ENCODE results near the gene TGIF1.
A peak's percentile ranks its signal among the peaks of the same experiment; 100 is the strongest.

Gene TGIF1

DNA sequence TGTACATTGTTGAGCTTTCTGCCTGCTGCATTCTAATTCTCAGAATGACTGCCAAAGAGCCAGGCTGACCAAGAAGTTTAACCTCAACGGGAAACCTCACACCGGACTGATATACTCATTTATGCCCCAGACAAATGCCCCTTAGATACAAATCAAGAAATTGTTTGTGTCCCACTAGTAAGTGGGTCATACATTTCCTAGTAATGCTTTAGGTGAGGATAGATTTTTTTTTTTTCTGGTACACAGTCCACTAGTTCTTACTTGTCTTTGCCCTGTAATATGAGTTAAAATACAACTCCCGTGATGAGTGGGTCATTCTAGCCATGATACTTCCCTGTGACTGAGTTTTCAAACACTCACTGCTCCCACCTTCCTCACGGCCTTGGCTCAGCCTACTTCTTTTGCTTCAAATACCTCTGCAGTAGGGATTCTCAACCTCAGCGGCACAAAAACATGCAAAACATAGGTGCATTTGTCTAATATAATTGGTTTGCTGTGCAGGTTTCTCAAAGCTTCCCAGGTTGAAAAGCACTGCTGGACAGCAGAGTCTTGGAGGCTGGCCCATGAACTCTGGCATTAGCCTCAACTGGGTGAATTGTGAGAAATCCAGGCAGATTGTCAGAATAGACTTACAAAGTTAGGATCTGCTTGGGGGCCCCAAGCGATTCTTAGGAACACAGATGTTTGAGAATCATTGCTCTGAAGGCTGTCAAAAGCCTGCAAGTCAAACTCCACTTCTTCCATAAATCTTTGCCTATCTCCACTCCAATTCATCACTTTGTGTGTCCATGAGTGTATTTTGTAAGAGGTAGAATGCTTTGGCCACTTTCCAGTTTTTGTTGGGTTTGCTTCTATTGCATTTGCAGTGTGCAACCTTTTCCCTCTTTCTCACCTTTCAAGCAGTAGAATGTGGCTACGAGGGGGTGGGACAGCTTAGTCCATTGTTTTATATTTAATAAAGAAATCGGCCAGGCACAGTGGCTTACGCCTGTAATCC, 35.5 kb downstream of the TGIF1 start:
- DNase-seq, result peak in 1 of 5 donors; percentile 13

DNA sequence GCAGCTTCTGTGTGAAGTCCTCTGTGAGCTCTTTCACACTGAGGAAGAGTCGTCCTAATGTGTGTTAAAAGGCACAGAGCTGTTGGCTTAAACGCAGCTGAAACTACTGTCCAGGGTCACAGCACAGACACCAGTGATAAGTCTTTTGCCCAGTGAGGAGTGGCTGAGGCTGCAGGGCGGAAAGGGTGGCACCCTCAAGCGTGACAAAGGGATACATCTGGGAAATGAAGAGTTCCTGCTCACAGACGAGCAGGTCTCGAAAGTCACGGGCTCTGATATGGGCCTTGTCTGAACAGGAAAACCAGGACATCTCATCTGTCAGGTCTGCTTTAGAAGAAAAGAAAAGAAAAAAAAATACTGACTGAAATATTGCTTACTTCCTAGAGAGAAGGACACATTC, 36.5 kb downstream of the TGIF1 start:
- no peak for DNase-seq

DNA sequence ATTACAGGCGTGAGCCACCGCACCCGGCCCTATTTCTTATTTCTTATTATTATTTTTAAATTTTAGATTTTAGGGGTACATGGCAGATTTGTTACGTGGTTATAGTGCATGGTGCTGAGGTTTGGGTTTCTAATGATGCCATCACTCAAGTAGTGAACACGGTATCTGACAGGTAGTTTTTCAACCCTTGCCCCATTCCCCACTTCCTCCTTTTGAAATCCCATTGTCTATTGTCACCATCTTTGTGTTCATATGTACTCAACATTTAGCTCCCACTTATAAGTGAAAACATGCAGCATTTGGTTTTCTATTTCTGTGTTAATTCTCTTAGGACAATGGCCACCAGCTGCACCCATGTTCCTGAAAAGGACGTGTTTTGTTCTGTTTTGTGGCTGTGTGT, 39.5 kb downstream of the TGIF1 start:
- DNase-seq, result no peak

DNA sequence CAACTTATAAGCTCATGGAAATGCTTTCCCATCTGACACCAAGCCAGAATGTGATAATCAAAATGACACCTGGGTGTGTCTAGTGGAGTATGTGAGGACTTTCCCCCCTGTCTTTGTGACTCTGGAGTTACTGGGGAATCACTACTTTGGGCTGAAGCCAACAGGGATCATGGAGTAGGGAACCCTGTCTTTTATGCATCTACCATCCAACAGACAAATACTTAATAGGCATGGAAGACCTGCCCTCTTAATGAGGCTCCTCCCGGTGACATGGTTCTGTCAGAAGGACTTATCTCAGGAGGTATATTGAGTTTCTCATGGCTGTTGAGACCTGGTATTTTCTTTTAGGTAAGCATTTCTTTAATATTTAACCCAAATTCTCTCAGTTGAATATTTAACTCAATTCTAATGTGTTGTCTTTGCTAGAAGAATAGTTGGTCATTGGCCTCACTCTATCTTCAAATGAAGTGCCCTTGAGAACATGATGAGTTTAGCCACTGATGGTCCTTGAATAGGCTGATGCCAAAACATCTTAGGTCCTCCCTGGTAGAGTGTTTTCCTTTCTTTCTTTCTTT, 42.1 kb downstream of the TGIF1 start:
- DNase-seq, result no peak

DNA sequence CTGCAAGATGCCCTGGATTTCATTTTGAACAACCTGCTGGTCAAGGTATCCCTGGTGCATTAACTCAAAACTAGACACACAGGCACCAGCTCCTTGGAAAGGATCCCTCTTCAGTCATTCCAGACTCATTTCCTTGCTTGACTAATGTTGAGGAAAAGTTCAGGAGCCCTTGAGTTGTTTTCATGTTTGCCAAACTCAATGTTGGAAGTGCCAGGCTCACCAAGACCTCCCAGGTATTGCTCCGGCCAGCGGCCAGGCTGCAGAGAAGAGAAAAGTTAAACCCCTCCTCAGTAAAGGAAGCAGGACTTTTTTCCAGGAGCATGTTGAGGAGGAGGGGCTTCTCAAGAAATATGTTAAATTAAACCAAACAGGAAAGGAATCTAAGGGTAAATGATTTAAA, 42.7 kb downstream of the TGIF1 start:
- no peak for DNase-seq

DNA sequence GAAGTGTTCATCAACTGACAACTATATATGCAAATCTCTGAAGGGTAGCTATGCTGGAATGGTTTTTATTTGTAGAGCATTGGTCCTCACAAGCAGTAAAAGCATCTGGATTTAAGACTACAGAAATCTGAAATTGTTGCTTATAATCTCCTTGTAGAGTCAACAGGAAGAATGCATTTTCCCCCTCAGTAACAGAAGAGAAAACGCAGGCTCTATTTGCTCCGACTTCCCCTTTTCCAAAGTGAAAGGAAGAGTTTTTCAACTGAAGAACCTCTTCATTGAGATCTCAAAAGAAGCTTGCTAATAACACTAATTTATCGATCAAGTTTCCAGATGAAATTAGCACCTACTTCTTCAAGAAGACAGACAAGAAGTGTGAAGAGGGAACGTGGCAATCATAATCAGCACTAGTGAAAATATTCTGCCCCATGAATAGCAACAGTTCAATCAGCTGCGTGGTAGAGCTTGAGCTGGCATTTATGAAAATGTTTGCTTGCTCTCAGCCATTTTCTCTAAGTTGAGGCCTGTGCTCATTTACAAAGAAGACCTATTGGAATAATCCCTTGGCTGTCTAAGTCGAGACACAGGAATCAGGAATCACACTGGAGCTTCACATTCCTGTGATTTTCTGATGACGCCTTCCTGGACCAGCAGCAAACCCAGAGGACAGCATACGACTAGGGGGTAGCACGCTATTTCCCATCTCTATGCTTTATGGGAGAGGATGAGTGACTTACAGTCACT, 43.7 kb downstream of the TGIF1 start:
- no peak for DNase-seq

DNA sequence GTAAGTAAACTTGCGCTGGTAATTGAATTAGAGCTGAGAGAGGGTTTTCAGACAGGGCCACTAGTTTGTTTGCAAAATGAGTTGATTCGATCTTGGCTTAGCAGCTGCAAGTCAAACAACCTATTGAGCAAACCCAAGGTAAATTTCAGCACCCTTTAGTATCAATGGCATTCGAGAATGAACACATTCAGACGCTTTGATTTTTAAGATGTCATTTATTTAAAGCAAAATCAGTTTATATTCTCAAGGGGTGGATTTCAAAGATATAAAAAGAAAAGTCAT, 44.2 kb downstream of the TGIF1 start:
- no peak for DNase-seq

DNA sequence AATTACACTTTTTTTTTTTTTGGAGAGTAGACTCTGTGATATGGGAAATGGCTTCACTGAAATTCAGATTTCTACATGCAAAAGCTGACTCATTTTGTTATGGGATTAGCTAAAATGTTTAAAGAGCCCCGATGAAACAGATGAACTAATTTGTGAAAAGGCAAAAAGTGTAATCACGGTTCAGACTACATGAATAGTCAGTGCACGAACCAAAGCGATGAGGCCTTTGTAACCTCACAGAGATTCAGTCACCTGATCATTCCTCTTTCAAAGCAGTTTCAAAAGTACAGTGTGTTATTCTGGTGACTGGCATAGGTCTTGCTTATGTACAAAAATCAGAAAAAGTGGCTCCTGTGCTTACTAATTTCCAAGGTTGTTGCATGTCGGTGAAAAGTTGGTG, 44.6 kb downstream of the TGIF1 start:
- DNase-seq, result no peak

DNA sequence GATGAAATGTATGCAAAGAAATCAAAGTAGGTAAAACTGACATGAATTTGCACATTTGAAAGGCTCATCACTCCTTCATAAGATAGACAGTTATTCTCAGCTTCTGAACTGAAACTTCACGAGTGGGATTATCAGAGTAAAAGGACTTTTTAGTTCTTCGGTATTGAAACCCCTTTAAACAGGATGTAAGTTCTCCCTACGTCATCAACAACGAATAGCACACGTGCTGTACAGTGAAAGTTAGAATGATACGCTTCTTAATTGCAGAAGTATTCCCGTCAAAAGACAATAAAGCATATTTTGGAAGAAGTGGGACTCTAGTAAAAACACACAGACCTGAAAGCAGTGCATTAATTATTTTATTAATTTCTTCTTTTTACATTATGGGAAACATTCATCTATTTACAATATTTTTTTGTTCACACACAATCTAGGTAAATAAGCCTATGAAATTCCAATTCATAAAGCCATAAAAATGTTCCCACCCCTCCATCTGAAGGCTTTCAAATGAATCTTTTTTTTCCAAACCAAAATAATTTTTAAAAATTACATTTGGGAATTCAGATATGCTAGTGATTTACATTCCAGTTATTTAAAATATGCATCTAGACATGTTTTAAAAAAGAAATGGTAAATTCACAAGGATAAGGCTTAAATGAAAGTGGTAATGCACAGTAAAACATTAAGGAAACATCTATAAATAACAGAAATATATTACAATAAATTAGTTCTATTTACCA, 45.9 kb downstream of the TGIF1 start:
- DNase-seq, result no peak

DNA sequence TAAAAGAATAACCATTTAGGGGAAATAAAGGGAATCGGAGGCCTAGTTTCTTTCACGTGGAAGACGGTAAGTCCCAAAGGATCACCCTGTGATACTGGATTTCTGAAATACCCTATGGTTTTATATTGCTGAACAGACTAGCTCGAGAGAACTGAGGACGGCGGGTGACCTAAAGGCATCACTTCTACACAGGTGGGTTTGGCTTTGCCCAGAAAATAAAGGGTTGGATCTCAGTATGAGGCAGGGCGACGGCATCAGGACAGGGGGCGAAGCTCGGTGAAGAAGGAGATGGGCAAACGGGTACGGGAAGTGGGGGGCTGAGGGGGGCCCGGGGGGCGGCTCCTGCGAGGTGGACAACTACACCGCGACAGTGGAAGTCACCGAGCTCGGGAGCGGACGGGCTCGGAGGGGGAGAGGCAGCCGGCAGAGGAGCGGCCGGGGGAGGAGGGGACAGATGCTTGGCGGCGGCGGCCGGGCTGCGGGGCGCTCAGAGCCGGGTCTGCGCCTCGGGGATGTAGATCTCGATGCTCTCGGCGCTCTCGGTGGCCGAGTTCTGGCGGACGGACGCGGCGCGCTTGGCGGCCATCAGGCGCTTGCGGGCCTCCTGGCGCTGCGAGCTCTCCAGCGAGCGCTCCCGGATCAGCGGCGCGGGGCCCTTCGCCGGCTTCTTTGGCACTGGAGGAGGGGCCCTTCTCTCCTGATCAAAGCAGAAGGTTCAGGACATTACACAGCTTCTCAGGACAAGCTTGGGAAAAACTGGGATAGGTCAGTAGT, 48.9 kb downstream of the TGIF1 start:
- DNase-seq, result peak in 1 of 5 donors; percentile 3

DNA sequence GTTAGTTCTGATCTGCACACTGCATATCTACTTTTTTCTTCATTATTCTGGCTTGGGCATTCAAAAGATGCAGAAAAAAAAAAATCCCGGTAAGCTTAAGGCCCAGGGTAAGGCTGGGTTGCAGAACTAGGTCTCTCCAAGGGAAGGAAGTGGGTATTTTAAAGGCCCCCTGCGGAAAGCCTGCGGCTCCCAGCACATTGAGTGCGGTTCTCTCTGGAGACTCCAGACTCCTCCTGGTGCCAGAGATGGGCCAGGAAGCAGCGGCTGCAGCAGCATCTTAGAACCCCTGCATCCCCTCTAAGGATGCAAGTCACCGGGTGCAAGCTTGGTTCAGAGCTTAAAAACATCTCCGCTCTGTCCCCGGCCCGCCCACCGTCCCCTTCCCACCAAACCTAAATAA, 49.5 kb downstream of the TGIF1 start:
- no peak for DNase-seq

DNA sequence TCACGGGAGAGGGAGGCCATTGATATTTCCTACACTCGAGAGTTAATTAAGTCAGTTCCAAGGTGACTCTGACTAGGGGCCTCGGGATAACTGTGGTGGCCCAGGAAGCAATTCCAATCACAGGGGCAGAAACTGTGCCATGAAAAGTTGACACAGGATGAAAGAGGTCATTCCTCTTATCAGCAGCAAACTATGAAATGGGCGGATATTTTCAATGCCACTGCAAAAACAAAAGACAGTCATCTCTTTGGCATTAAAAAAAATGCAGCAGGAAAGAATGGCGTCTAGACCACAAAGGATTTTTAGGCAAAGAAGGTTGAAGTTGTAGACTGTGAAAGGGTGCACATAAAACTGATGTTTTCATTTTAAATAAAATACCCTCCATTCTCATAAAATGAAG, 50.0 kb downstream of the TGIF1 start:
- DNase-seq, result no peak

DNA sequence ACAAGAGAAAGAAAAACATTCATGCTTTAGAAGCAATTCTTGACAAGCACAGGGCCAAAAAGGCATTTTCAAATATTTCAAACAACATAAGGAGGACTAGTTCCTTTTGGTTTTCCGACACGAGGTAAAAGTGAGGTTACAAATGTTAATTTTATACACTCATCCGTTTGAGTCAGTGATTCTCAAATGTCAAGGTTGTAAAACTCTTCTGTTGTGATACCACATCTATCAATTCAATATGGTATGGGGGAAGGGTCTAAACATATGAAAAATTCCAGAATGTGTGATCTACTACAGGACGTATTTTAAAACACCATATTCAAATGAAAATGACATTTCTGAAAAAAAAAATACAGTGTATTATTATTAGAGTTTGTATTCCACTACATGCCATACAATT, 52.7 kb downstream of the TGIF1 start:
- no peak for DNase-seq

DNA sequence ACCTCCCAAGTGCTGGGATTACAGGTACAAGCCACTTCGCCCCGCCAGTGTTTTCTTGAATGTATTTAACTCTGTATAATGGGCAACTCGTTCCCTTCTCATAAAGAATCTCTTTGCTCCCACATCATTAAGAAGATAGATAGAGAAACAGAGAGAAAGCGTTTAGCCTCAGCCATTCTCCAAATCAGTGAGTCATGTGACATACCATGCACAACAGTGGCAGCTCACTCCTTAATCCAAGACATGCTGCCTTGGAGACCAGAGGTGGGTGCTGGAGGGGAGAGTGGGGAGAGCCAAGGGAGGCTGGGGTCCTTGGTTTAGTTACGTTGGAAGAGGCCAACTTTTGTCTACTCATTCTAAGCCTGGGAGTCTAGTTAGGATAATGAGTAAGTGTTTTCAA, 54.7 kb downstream of the TGIF1 start:
- no peak for DNase-seq

DNA sequence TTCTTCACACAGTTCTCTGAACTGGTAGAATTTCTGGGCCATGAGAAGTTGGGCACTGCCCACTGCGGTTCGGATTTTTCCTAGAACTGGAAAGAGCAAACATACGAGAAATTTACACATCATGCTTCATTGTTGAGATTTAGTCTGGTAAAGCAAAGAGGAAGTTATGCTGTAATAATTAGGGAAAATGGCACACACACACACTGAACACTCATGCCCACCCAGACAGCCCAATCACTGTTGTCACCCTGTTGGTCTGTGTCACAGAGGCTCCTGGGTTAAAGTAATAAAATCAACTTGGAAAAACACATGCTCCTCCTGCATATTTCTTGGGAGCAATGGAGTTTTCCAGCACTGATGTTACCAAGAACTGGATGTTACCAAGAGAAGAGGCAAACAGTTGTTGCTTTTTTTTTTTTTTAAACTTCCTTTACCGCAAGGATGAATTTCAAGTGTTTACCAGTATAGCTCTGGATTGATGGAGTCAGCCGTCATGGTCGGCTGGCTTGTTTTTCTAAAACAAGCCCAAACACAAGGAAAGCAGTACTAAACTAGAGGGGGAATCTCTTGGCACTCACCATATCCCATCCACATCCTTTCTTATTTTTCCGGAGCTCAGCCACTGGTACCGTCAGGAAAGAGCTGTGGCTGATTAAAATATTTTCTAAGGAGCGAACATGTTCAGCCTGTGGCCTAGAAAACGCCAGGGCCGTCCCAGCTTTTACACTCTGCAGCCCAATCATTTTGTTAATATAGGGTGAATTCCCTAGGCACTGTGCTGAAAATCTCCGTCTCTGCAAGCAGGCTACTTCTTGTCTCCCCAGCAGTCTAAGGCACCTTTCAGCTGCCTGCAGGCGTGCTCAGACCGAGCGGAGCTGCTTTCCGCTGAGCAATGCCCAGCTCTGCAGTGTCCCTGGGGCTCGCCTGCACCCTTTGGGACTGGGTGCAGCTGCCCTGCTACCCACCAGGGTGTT, 58.9 kb downstream of the TGIF1 start:
- no peak for DNase-seq
